ENCODE measurements around the gene TRABD2B. TPM values are rescaled to one million over a fixed set of nuclear protein-coding genes. Genes with fewer than 3 reads are reported as not detected.

The TRABD2B gene
- total and polyA plus RNA-seq, 2 of the 4 experiments (the other 2 are of a cell fraction): not detected

DNA sequence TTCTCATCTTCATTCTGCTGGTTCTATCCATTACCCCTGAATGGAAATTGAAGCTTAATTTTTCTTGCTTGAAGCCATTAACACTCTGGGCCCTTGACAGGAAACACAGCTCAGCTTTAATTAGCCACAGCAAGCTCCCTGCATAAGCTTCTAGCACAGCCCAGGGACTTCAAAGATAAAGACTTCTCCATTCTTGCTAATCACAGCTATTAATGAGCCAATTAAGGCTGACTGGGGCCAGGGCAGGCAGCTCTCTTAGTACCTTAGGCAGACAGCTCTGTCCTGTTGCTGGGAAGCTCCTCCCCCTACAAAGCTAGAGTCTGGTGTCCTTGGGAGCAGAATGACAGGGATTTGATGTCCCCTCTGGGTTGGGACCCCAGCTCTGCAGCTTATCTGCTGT, 27.9 kb upstream of the TRABD2B start:
- Histone ChIP-seq H4K8ac (ENCODE audit: low read depth in 2 of 2, low read length in 2 of 2) (no peak overlapping the region), H3K23ac (ENCODE audit: low read depth, low read length) (no peak overlapping the region), H3K4me2 (ENCODE audit: low read depth, low read length) (no peak overlapping the region), H3K18ac (ENCODE audit: low read depth, low read length) (no peak overlapping the region), H2BK120ac (ENCODE audit: low read depth, low read length) (no peak overlapping the region), H2BK15ac (ENCODE audit: low read depth, low read length) (no peak overlapping the region), H3K9ac (ENCODE audit: low read depth, low read length) (no peak overlapping the region), H3K4me3 (ENCODE audit: insufficient read depth, low read depth, low read length) (no peak overlapping the region), H3K9me1 (ENCODE audit: insufficient read depth, low read length) (no peaks in the 10 kb centered on the region), H3K4me1 (ENCODE audit: control insufficient read depth, insufficient read depth, low read length) (no peaks in the 10 kb centered on the region), H2BK20ac (ENCODE audit: low read depth, low read length) (no peak overlapping the region), H2BK5ac (ENCODE audit: low read depth, low read length, poor library complexity, severe bottlenecking) (no peak overlapping the region), H2AK5ac (ENCODE audit: low read depth, low read length) (no peak overlapping the region), H3K9me3 (ENCODE audit: control insufficient read depth, insufficient read depth, low read length) (no peaks in the 10 kb centered on the region), H3K27me3 (ENCODE audit: control insufficient read depth, insufficient read depth, low read length) (no peaks in the 10 kb centered on the region; the same call in 1 of the 2 replicates), H2AFZ (replicated peaks; ENCODE audit: low read length, poor library complexity) (no peak overlapping the region), H3K27ac (ENCODE audit: insufficient read depth, low read length) (no peak overlapping the region), H3K79me1 (ENCODE audit: low read depth in 1 of 2, low read length in 2 of 2) (no peaks in the 10 kb centered on the region), H3K56ac (ENCODE audit: extremely low read depth, insufficient read depth, low read length) (no peak overlapping the region), H3K14ac (replicated peaks; ENCODE audit: low read depth, low read length) (no peak overlapping the region), H4K20me1 (ENCODE audit: insufficient read depth, low read length) (no peaks in the 10 kb centered on the region), H3K4ac (ENCODE audit: low read depth, low read length) (no peak overlapping the region), H4K5ac (ENCODE audit: low read depth, low read length) (no peak overlapping the region), H4K91ac (ENCODE audit: insufficient read depth, low read depth, low read length) (no peak overlapping the region), H2AK9ac (replicated peaks; ENCODE audit: low read depth, low read length, poor library complexity) (no peak overlapping the region), H3K36me3 (ENCODE audit: control insufficient read depth, insufficient read depth, low read length) (no peaks in the 10 kb centered on the region)
- DNase-seq (no peak), ATAC-seq (ENCODE audit: low read depth) (no peak)
- no TSS peak for BruUV-seq (replicated peaks)
- dilution Hi-C loops (cut with HindIII; ENCODE audit: low sequenced_read_pairs, unreplicated experiment): no loop called here
- CTCF ChIA-PET: no interaction called here
- POLR2A ChIA-PET (ENCODE audit: unreplicated experiment): no interaction called here
- in situ Hi-C loops (cut with MboI; ENCODE audit: low sequenced_read_pairs): no loop called here
- intact Hi-C loops (cut with micrococcal nuclease): no loop called here
- TF ChIP-seq CEBPB (IDR thresholded peaks at IDR 0.05; ENCODE audit: low read depth, low read length) (no peak), RCOR1 (IDR thresholded peaks at IDR 0.05; ENCODE audit: insufficient replicate concordance, low read length) (no peak), RFX5 (IDR thresholded peaks at IDR 0.05; ENCODE audit: low read depth, low read length) (no peak), CHD1 (IDR thresholded peaks at IDR 0.05; ENCODE audit: low read depth, low read length) (no peak), BHLHE40 (IDR thresholded peaks at IDR 0.05; ENCODE audit: low read depth, low read length) (no peak), MXI1 (IDR thresholded peaks at IDR 0.05; ENCODE audit: borderline replicate concordance, low read depth, low read length) (no peak)
- TF ChIP-seq, protein P1, sequence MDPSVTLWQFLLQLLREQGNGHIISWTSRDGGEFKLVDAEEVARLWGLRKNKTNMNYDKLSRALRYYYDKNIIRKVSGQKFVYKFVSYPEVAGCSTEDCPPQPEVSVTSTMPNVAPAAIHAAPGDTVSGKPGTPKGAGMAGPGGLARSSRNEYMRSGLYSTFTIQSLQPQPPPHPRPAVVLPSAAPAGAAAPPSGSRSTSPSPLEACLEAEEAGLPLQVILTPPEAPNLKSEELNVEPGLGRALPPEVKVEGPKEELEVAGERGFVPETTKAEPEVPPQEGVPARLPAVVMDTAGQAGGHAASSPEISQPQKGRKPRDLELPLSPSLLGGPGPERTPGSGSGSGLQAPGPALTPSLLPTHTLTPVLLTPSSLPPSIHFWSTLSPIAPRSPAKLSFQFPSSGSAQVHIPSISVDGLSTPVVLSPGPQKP (IDR thresholded peaks at IDR 0.05; ENCODE audit: borderline replicate concordance, low read depth, low read length): no peak
